ENCODE measurements around the gene CERS4. TPM values are rescaled to one million over a fixed set of nuclear protein-coding genes. Genes with fewer than 3 reads are reported as not detected.
"Not testable (repeated sequence)": the region's sequence is repeated elsewhere in the genome, so short reads cannot be mapped to it uniquely, and the experiment has no call there.

Gene CERS4
- total RNA-seq, 1 experiment from 2014 or later = 4.8 TPM

- POLR2A ChIA-PET (ENCODE audit: low non-redundant PET) = no interaction called here
- H3K9me3 ChIP-seq (ENCODE audit: low read depth, low read length, poor library complexity, severe bottlenecking) = no peaks in the 10 kb centered on the region
- H3K4me1 ChIP-seq (ENCODE audit: insufficient read depth, low read length, poor library complexity, severe bottlenecking) = no peaks in the 10 kb centered on the region
- H3K27me3 ChIP-seq (replicated peaks; ENCODE audit: insufficient read depth, low read depth, low read length, poor library complexity) = no peaks in the 10 kb centered on the region
- no TSS peak for BruUV-seq (replicated peaks)
- intact Hi-C loops (cut with micrococcal nuclease; ENCODE audit: unreplicated experiment) = no loop called here
- H3K36me3 ChIP-seq (ENCODE audit: insufficient read depth, low read length, poor library complexity, severe bottlenecking) = no peaks in the 10 kb centered on the region
- TF ChIP-seq EZH2 (IDR thresholded peaks at IDR 0.05; ENCODE audit: borderline replicate concordance, low read depth, low read length, poor library complexity, severe bottlenecking) (no peak), CTCF (conservative IDR thresholded peaks at IDR 0.05; ENCODE audit: low read depth, low read length) (no peak)
- CTCF ChIA-PET = no interaction called here
- no peak for DNase-seq (ENCODE audit: low spot score)
- no peak overlapping the region for H3K4me3 ChIP-seq (ENCODE audit: low read depth, low read length, poor library complexity, severe bottlenecking)
- H3K27ac ChIP-seq (ENCODE audit: low read depth, low read length, poor library complexity, severe bottlenecking) = no peak overlapping the region
Measured at GRCh38 chr19:8214802-8215201, 5.6 kb downstream of the CERS4 start.

GRCh38 chr19:8215783-8216182, 6.6 kb downstream of the CERS4 start:
- H3K4me1 ChIP-seq (ENCODE audit: insufficient read depth, low read length, poor library complexity, severe bottlenecking) = no peaks in the 10 kb centered on the region
- intact Hi-C loops (cut with micrococcal nuclease; ENCODE audit: unreplicated experiment) = no loop called here
- CTCF ChIA-PET = no interaction called here
- TF ChIP-seq EZH2 (IDR thresholded peaks at IDR 0.05; ENCODE audit: borderline replicate concordance, low read depth, low read length, poor library complexity, severe bottlenecking) (no peak), CTCF (conservative IDR thresholded peaks at IDR 0.05; ENCODE audit: low read depth, low read length) (no peak)
- no peaks in the 10 kb centered on the region for H3K27me3 ChIP-seq (replicated peaks; ENCODE audit: insufficient read depth, low read depth, low read length, poor library complexity)
- H3K36me3 ChIP-seq (ENCODE audit: insufficient read depth, low read length, poor library complexity, severe bottlenecking) = no peaks in the 10 kb centered on the region
- H3K27ac ChIP-seq (ENCODE audit: low read depth, low read length, poor library complexity, severe bottlenecking) = no peak overlapping the region
- no peak for DNase-seq (ENCODE audit: low spot score)
- BruUV-seq (replicated peaks) = no TSS peak
- no peaks in the 10 kb centered on the region for H3K9me3 ChIP-seq (ENCODE audit: low read depth, low read length, poor library complexity, severe bottlenecking)
- no peak overlapping the region for H3K4me3 ChIP-seq (ENCODE audit: low read depth, low read length, poor library complexity, severe bottlenecking)
- POLR2A ChIA-PET (ENCODE audit: low non-redundant PET) = no interaction called here

GRCh38 chr19:8216357-8216756, 7.2 kb downstream of the CERS4 start:
- no peak for DNase-seq (ENCODE audit: low spot score)
- no TSS peak for BruUV-seq (replicated peaks)
- no peaks in the 10 kb centered on the region for H3K9me3 ChIP-seq (ENCODE audit: low read depth, low read length, poor library complexity, severe bottlenecking)
- H3K27ac ChIP-seq (ENCODE audit: low read depth, low read length, poor library complexity, severe bottlenecking) = no peak overlapping the region
- POLR2A ChIA-PET (ENCODE audit: low non-redundant PET) = no interaction called here
- no peak overlapping the region for H3K4me3 ChIP-seq (ENCODE audit: low read depth, low read length, poor library complexity, severe bottlenecking)
- CTCF ChIA-PET = no interaction called here
- intact Hi-C loops (cut with micrococcal nuclease; ENCODE audit: unreplicated experiment) = no loop called here
- no peak for TF ChIP-seq CTCF (conservative IDR thresholded peaks at IDR 0.05; ENCODE audit: low read depth, low read length)
- H3K4me1 ChIP-seq (ENCODE audit: insufficient read depth, low read length, poor library complexity, severe bottlenecking) = no peaks in the 10 kb centered on the region
- H3K27me3 ChIP-seq (replicated peaks; ENCODE audit: insufficient read depth, low read depth, low read length, poor library complexity) = no peaks in the 10 kb centered on the region
- no peaks in the 10 kb centered on the region for H3K36me3 ChIP-seq (ENCODE audit: insufficient read depth, low read length, poor library complexity, severe bottlenecking)

GRCh38 chr19:8218127-8218526, 9.0 kb downstream of the CERS4 start:
- intact Hi-C loops (cut with micrococcal nuclease; ENCODE audit: unreplicated experiment); H3K4me3 ChIP-seq (ENCODE audit: low read depth, low read length, poor library complexity, severe bottlenecking); H3K27ac ChIP-seq (ENCODE audit: low read depth, low read length, poor library complexity, severe bottlenecking); H3K4me1 ChIP-seq (ENCODE audit: insufficient read depth, low read length, poor library complexity, severe bottlenecking); H3K9me3 ChIP-seq (ENCODE audit: low read depth, low read length, poor library complexity, severe bottlenecking); POLR2A ChIA-PET (ENCODE audit: low non-redundant PET); H3K27me3 ChIP-seq (replicated peaks; ENCODE audit: insufficient read depth, low read depth, low read length, poor library complexity); CTCF ChIA-PET; BruUV-seq (replicated peaks); DNase-seq (ENCODE audit: low spot score); H3K36me3 ChIP-seq (ENCODE audit: insufficient read depth, low read length, poor library complexity, severe bottlenecking): not testable (repeated sequence)

Data from A673 (cell line).